EL (cell line): Measurements from ENCODE around the gene NXPE4.
"Not testable (repeated sequence)": the region's sequence is repeated elsewhere in the genome, so short reads cannot be mapped to it uniquely, and the experiment has no call there.

Experiments
- DNase-seq: peaks from one replicate; pipeline ENCODE4 v3.0.0-alpha.2; 2016

NXPE4 gene

GRCh38 chr11:114609429-114609828 is 13.8 kb upstream of the NXPE4 start:
- DNase-seq = no peak

- not testable (repeated sequence) for DNase-seq
Observed at GRCh38 chr11:114608605-114609004, 13.0 kb upstream of the NXPE4 start.

DNA sequence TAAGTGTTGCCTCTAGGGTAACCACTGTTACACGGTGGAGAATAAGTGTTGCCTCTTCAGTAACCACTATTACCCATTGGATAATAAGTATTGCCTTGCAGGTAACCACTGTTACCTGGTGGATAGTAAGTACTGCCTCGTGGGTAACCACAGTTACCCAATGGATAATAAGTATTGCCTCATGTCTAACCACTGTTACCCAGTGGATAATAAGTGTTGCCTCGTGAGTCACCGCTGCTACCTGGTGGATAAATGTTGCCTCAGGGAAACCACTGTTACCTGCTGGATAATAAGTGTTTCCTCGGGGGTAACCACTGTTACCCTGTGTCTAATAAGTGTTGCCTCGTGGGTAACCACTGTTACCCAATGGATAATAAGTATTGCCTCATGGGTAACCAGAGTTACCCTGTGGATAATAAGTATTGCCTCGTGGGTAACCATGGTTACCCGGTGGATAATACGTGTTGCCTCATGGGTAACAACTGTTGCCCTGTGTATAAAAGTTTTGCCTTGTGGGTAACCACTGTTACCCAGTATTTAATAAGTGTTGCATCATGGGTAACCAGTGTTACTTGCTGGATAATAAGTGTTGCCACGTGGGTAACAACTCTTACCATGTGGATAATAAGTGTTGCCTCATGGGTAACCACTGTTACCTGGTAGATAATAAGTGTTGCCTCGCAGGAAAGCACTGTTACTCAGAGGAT is 12.3 kb upstream of the NXPE4 start:
- DNase-seq = no peak

DNA sequence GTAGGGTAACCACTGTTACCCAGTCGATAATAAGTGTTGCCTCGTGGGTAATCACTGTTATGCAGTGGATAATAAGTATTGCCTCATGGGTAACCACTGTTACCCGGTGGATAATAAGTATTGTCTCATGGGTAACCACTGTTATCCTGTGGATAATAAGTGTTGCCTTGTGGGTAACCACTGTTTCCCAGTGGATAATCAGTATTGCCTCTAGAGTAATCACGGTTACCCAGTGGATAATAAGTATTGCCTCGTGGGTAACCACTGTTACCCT is 11.2 kb upstream of the NXPE4 start:
- not testable (repeated sequence) for DNase-seq

GRCh38 chr11:114606003-114606801 is 10.6 kb upstream of the NXPE4 start:
- peak; percentile 6 for DNase-seq

DNA sequence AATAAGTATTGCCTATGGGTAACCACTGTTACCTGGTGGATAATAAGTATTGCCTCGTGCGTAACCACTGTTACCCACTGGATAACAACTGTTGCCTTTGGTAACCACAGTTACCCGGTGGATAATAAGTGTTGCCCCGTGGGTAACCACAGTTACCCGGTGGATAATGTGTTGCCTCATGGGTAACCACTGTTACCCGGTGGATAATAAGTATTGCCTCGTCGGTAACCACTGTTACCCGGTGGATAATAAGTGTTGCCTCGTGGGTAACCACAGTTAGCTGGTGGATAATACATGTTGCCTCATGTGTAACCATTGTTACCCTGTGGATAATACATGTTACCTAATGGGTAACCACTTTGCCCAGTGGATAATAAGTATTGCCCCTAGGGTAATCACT is 9.8 kb upstream of the NXPE4 start:
- no peak for DNase-seq

DNA sequence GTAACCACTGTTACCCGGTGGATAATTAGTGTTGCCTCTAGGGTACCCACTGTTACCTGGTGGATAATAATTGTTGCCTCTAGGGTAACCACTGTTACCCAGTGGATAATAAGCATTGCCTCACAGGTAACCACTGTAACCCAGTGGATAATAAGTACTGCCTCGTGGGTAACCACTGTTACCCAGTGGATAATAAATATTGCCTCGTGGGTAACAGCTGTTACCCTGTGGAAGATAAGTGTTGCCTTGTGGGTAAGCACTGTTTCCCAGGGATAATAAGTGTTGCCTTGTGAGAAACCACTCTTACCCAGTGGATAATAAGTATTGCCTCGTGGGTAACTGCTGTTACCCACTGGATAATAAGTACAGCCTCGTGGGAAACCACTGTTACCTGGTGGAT is 9.3 kb upstream of the NXPE4 start:
- DNase-seq = no peak

- no peak for DNase-seq
Observed at GRCh38 chr11:114604179-114604813, 8.7 kb upstream of the NXPE4 start.

DNA sequence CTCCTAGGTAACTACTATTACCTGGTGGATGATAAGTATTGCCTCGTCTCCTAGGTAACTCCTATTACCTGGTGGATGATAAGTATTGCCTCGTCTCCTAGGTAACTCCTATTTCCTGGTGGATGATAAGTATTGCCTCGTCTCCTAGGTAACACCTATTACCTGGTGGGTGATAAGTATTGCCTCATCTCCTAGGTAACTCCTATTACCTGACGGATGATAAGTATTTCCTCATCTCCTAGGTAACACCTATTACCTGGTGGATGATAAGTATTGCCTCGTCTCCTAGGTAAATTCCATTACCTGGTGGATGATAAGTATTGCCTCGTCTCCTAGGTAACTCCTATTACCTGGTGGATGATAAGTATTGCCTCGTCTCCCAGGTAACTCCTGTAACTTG is 7.6 kb upstream of the NXPE4 start:
- DNase-seq = not testable (repeated sequence)

- no peak for DNase-seq
Observed at GRCh38 chr11:114598461-114598860, 2.9 kb upstream of the NXPE4 start.

- DNase-seq = no peak
Observed at GRCh38 chr11:114596175-114596919, 761 bp upstream of the NXPE4 start.

GRCh38 chr11:114594703-114595102 is 883 bp downstream of the NXPE4 start:
- DNase-seq = no peak

DNA sequence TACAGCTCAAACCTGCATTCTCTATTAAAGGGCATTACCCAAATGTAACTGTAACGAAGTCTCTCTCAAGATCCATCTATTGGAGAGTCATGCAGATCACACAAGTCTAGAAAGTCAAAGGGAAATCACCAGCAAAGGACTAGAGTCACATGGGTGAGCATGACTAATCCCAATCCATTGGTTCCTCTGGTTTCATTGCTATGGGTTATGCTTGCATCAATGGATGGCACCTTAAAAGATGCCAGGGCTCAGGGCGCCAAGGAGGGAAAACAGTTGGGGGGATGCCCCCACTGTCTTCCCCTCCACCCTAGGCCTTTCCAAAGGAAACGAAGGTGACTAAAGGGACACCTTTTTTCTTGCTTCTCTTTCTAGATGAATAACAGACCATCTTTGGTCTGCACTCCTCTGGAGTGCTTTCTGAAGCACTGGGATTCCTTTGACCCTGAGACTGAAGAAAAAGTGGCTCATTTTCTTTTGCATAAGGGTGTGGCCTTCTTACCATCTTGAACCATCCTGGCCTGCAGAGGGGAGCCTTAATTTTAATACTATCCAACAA is 8.1 kb downstream of the NXPE4 start:
- DNase-seq = no peak

DNA sequence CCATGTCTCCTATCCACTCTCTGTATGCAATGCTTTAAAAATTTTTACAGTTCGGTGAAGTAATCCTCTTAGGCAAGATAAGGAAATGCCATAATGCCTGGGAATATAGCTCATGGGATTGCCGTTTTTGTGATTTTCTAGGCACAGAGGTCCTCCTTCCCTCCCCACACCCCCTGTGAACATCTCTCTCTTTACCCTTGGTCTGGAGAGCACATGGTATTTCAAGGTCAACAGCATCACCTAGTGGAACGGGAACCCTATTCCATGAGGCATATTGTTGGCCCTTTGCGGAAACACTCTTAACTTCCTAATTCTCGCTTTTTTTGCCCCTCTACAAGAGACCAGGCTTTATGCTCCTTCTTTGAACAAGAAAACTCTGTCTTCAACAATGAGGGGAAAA is 8.8 kb downstream of the NXPE4 start:
- DNase-seq = no peak

GRCh38 chr11:114571712-114572111 is 23.9 kb downstream of the NXPE4 start:
- no peak for DNase-seq

DNA sequence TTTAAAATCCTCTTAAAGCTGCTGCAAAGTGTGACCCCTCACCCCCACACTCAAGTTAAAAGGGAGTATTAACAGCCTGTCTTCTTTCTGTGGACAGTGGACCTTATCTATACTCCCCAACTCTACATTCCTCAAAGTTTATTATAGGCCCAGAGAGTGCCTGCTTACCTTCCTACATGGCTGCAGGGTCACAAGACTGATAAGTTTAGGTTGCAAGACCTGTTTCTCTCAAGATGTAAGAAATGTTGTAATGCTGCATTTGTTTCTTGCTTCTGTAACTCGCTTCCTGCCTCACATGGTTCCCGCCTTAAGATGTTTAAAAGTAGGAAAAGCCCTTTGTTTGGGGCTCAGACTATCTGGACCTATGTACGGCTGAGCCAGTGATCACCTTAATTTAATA is 25.8 kb downstream of the NXPE4 start:
- DNase-seq = no peak

DNA sequence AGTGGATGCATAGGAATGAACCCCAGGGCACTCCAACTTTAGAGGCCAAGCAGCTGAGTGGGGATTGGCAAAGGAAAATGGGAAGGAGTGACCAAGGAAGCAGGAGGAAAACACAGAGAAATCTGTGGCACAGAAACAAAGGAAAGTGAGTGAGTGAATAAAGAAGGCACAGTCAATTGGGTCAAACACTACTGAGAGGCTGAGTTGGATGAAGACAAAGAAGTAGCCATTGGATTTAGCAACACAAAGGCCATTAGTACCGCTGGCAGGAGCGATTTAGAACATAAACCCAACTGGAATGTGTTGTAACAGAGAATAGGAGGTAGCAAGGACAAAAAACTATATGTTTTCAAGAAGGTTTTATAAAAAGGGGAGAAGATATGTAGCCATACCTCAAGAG is 29.3 kb downstream of the NXPE4 start:
- no peak for DNase-seq

- DNase-seq = no peak
Observed at GRCh38 chr11:114564831-114565230, 30.8 kb downstream of the NXPE4 start.

GRCh38 chr11:114563077-114563476 is 32.5 kb downstream of the NXPE4 start:
- peak; percentile 15 for DNase-seq

- DNase-seq = peak; percentile 2
Observed at GRCh38 chr11:114562166-114562916, 33.2 kb downstream of the NXPE4 start.

DNA sequence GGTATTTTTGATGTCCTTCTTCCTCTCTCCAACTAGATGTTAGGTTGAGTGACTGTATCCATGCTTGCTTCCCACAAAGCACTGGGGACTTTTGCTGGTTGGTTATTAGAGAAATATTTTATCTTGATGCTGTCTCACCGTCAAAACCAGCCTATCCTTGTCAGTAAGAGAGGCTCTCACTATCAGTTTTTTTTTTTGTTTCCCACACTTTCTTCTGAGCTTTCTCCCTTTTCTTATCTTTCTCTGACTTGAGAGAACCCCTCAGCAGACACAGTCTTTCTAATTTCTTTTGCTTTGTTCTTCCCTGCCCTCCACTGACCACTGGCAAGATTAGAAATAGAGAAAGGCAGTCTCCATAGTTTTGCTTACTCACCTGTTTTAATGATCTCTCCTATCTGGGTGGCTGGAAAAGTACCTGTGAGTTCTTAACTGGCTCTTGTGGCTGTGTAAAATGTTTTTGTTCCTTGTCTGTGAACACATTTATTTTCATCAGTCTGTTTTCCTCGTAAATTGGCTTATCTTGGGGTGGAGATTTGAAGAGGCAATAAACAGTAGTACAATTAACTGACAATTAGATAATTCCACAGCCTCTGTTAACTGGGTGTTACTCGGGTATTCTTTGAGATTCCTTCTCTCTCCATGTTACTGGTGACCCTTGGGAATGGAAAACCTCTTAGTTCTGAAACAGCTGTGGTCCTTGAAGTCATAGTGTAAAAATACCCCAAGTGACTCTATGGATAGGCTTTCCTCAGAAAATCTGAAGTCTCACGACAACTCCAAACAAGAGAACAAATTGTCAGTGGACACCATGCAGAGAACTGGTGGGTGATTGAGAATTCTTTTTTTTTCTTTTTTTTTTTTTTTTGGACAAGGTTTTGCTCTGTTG is 35.9 kb downstream of the NXPE4 start, which contains the start of gene NXPE1:
TSS of gene NXPE1 (minus strand) at position 457 of the 886 bp plus-strand sequence. CDS start 8,680 bp downstream, outside the sequence.
- DNase-seq = no peak
